NCI-H2196 treated with DMSO at 0.1 percent for 48 hours (cell line): ENCODE results near the gene INPPL1.
"Not testable (repeated sequence)": the region's sequence is repeated elsewhere in the genome, so short reads cannot be mapped to it uniquely, and the experiment has no call there.

Experiments used
- DNase-seq: peaks from one replicate; lab custom pipeline; 2025; ENCODE audit not compliant: unreplicated experiment; lab: John Stamatoyannopoulos, UW

Gene INPPL1

DNA sequence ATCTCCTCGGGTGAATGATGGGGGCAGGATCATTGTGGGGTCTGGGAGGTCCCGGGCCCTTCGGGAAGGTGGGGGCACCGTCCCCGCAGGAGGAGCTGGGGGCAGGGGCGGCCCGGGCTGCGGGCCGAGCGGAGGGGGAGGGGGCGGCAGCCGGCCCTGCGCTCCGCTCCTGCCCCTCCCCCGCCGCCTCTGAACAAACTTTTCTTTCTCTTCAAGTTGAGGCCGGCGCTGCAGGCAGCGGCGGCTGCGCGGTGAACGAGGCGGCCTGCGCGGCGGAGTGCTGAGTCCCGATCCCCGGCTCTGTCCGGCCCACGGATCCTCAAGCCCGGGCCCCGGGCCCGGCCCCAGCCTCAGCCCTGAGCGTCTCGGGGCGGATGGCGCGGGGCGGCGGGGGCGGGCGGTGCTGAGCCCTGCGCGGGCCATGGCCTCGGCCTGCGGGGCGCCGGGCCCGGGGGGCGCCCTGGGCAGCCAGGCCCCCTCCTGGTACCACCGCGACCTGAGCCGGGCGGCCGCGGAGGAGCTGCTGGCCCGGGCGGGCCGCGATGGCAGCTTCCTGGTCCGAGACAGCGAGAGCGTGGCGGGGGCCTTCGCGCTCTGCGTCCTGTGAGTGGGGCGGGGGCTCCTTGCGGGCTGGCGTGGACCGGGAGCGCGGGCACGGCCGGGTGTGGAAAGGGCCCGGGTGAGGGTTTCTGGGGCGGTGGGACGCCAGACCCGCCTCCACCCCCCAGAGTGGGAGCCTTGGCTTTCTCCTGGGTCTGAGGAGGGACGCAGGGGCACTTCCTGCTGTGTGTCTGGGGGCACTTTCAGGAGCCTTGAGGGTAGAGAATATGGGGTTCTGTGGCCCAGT, at the start of gene INPPL1:
Gene INPPL1 (plus strand): TSS at position 204 of the 847 bp plus-strand sequence. CDS start 218 bp downstream, at position 422.
- DNase-seq: no peak

DNA sequence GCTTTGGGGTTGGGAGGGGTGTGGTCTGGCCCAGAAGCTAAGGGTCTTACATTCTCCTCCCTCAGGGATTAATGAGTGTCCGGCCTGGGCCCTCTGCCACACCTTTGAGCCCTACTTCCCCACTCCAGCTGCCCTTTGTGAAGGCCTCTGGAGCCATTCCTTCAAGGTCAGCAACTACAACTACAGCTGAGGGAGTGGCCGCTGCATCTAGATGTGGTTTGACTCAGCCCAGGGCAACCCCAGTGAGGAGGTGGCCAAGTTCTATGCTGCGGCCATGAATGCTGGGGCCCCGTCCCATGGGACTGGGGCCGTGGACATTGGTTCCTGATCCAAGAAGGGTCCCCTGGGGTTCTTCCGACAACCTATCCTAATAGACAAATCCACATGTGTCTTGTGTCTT, 46.9 kb upstream of the INPPL1 start:
- DNase-seq: no peak

DNA sequence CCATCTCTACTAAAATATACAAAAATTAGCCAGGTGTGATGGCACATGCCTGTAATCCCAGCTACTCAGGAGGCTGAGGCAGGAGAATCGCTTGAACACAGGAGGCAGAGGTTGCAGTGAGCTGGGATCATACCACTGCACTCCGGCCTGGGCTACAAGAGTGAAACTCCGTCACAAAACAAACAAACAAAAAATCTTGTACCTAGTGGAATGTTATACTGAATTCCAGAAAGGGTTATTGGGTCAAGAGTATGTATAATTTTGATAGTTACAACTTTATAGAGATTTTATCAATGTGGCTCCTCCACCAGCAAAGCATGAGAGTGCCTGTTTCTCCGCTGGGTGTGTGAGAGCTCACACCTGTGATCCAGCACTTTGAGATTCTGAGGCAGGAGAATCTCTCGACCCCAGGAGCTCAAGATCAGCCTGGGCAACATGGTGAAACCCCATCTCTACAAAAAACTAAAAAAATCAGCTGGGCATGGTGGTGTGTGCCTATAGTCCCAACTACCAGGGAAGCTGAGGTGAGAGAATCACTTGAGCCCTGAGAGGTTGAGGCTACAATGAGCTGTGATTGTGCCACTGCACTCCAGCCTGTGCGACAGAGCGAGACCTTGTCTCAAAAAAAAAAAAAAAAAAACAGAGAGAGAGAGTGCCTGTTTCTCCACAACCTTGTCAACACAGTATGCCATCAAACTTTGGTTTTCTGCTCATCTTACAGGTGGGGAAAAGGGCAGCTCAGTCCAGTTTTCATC, 45.3 kb upstream of the INPPL1 start:
- no peak for DNase-seq

GRCh38 chr11:72179804-72180396, 44.7 kb upstream of the INPPL1 start:
- DNase-seq: no peak

DNA sequence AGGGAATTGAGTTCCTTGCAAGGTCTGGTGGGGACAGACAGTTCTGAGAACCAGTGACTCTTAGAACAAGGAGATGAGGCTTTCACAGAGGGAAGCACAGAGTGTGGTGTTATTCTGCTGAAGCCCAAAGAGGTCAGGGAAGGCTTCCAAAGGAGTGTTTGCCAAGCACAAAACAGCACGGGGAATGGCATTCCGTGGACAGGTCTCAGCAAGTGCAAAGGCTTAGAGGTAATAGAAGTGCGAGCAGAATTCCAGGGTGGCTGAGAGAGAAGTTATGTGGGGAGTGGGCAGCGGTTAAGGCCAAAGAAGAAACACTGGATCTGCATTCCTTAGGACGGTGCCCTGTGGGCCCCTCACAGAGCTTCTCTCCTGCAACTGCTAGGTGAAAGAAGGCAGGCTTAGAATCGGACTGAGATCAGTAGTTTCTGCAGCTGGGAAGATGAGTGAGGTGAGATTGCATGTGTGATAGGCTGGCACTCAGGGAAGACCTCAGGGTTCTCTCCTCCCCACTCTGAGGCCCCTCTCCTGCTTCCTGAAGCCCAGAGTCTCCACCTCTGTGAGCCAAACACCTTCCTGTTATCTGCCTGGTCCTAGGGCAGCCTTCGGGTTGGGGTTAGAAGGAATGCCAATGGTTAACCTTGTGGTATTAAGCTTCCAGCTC, 43.5 kb upstream of the INPPL1 start:
- DNase-seq: not testable (repeated sequence)

DNA sequence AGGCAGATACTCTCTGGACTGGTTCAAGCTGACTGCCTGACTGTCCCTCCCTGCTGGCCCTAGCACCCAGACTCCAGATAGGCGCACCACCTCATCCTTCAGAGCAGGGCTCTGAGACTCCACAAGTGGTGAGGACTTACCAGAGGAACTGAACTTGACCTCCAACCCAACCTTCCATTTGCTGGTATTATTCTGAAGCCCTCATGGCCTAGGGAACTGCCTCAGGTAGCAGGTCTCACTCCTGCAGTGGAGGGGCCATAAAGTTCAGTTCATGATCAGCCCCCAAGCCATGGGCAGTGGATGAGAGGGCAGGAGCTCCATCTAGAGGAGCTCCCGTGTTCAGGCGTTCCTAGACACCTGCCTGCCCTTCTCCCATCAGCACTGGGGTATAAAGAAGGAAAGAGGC, 43.0 kb upstream of the INPPL1 start:
- DNase-seq: not testable (repeated sequence)

DNA sequence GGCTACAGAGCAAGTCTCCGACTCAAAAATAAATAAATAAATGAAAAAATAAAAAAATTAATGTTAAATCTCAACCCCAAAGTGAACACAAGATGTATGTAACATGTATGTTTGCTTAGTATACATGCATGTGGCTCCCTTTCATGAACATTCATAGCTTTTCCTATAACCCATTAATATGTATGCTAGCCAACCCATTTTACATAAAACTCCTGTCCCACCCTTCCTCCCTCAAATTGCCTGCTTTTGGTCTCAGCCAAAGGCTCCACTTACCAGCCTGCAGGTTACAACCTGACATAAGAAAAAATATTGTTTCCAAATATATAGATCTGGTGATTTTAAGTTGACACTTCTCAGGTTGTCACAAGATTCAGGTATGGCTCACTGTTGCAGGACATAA, 36.3 kb upstream of the INPPL1 start:
- DNase-seq: no peak

GRCh38 chr11:72189455-72190250, 34.9 kb upstream of the INPPL1 start:
- DNase-seq: no peak

DNA sequence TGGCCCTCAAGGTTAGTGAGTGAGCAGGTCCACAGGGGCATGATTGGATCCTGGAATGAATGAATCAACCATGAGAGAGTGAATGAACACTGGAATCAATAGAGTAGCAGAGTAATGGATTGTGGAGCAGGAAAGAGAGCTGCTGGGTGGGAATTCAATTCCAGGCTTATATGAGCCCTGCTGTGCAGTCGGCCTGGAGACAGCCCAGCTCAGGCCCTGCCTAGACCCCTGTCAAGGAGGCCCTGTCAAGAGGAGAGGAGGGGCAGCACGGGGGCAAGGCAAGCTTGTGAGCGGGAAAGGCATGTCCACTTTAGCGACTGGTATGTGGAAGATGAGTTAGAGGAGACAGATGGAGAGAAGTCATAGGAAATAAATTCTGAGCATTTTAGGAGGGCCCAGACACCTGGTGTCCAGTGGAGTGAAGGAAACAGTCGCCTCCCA, 33.9 kb upstream of the INPPL1 start:
- no peak for DNase-seq

DNA sequence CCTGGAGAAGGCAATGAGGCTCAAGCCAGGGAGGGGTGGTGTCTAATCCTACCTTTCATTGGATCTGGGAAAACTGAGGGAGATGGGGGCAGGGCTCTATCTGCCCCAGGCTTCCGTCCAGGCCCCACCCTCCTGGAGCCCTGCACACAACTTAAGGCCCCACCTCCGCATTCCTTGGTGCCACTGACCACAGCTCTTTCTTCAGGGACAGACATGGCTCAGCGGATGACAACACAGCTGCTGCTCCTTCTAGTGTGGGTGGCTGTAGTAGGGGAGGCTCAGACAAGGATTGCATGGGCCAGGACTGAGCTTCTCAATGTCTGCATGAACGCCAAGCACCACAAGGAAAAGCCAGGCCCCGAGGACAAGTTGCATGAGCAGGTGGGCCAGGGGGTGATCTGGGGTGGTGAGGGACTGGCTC, 32.6 kb upstream of the INPPL1 start, which contains the start of gene FOLR1:
Gene FOLR1 (plus strand): TSS at position 180 of the 421 bp plus-strand sequence. CDS start 34 bp downstream, at position 214.
- DNase-seq: no peak

- no peak for DNase-seq
Observed at GRCh38 chr11:72195518-72196270, 28.9 kb upstream of the INPPL1 start.

- DNase-seq: not testable (repeated sequence)
Observed at GRCh38 chr11:72201445-72201844, 23.1 kb upstream of the INPPL1 start.

- DNase-seq: no peak
Observed at GRCh38 chr11:72202571-72202970, 22.0 kb upstream of the INPPL1 start.

DNA sequence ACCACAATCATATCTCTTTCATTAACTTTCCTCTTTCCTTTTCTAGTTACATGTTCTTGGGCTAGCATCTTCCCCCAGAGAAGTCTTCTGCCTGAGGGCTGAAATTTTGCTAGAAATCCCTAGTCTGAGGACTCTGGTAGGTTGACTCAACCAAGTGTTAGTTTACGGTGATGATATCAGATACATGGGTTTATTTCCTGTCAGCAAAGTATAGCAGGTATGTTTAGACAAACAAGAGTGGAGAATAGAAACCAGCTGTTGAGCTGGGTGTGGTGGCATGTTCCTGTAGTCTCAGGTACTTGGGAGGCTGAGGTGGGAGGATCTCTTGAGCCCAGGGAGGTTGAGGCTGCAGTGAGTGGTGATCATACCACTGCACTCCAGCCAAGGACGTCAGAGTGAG, 21.4 kb upstream of the INPPL1 start:
- DNase-seq: no peak

GRCh38 chr11:72204886-72205285, 19.7 kb upstream of the INPPL1 start:
- no peak for DNase-seq

DNA sequence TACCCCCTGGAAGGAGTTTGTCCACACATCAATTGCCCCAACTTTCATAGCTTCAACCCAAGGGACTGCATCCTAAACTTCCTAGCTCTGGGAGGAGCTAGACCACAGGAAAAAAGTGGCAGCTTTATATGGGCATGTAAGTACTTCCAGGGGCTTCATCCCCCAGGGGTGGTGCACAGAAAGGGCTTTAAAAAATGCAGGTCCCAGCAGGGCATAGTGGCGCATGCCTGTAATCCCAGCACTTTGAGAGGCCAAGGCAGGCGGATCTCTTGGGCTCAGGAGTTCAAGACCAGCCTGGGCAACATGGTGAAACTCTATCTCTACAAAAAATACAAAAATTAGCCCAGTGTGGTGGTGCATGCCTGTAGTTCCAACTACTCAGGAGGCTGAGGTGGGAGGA, 17.8 kb upstream of the INPPL1 start:
- not testable (repeated sequence) for DNase-seq

DNA sequence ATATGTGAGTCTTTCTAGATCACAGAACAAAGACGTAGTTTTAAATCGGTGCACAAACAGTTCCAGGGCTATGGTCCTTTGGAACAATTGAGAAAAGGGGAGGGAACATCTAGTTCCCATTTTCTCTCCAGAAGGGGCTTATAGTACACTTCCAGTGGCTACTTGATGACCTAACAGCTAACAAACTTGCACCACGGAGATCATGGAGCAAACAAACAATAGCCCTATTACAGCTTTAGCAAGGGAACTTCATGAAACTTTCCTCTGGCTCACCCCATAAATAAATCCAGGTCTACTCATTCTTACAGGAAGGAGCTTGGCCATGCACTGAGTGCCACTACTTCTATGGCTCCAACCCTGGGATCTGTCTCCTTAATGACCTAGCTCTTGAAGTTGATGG, 16.3 kb upstream of the INPPL1 start:
- DNase-seq: no peak

- no peak for DNase-seq
Observed at GRCh38 chr11:72209101-72209500, 15.5 kb upstream of the INPPL1 start.

DNA sequence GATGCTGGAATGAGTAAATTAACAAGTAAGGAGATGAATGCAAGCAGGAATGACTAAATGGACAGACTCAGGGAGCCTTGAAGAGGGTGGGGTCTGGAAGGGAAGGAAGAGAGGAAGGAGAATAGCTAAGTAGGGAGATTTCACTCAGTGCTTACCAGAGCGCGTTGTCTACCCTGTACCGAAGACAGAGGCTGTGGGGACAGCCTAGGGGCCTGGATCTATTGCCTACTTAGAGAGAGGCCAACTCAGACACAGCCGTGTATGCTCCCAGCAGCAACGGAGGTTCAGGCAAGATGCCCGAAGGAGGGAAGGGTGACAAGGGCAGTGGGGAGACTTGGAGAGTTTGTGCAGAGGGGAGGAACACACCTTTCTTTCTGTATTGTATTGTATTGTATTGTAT, 7.9 kb upstream of the INPPL1 start, which contains the start of gene FOLR2:
Gene FOLR2 (plus strand): TSS at position 157 of the 400 bp plus-strand sequence. CDS start 1,791 bp downstream, outside the sequence.
- DNase-seq: no peak
